ENCODE measurements around the gene SAXO1.

DNA sequence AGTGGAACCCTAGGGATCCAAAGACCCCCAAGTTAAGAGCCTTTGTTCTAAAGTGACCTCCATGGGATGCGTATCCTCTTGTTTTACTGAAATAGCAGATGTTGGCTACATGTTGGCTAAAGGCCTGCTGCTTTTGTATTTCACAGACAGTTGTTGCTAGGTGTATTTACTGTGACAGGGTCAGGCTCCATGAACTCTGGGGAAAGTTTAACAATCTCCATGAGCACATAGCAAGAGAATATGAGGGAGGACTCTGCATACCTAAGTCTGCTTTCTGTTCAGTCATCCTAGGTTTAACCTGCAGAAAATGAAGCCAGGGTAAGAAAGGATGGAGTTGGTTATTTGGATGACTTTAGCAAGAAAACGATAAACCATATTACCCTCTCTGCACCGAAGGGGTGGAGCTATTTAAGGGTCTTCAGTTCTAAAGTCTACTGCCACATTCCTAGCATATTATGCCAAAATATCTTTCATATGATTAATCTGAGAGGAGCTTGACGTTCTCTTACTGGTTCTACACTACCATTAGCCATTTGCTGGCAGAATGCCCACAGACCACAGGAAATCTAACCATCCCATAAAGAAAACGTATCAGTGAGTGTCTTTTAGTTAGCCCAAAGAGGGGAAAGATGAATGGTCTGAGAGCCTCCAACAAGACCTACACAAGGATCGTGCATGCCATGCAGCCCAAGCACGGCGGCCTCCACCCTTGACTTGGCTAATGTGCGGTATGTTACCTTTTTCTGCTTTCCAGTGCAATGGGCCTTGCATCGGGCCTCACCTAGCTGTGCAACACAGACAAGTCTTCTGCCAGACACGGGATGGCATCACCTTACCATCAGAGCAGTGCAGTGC, 127.8 kb downstream of the SAXO1 start:
- TF ChIP-seq CTCF (conservative IDR thresholded peaks at IDR 0.05 in 1 of 2, IDR thresholded peaks at IDR 0.05 in 1 of 2; ENCODE audit: extremely low read depth in 1 of 2, insufficient read depth in 1 of 2, low read depth in 1 of 2, low read length in 2 of 2), result no peak
- no peak for TF ChIP-seq EZH2 (IDR thresholded peaks at IDR 0.05; ENCODE audit: borderline replicate concordance, low read length)
